ENCODE results near the gene CCR7.

The CCR7 gene

DNA sequence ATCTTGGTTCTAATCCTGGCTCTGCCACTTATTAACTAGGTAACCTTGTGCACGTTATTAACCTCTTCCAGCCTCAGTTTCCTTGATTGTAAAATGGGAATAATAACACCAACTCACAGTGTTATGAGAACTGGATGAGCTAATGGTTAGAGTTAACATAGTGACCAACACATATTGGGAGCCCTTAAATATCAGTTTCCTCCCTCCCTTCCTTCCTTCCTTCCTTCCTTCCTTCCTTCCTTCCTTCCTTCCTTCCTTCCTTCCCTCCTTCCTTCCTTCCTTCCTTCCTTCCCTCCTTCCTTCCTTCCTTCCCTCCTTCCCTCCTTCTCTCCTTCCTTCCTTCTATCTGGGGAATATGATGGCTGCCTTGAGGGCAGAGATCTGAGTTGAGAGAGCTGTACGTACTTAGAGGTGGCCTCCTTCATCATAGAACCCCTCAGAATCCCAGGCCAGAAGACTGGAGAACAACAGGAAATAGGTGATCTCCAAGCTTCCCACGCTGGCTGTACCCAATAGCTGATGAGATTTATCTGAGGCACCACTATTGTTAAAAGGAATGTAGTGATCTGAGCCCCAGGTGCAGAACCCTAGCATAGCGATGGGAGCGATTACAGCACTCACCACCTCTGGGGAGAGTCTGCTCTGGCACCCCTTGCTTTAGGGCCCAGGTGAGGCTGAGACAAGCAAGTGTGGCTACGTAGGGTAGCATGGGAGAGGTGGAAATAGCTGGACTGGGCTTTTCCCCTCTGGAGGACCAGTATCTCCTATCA, 26.2 kb downstream of the CCR7 start:
- FAIRE-seq (no peak), DNase-seq (ENCODE audit: insufficient read length, low spot score) (no peak)

DNA sequence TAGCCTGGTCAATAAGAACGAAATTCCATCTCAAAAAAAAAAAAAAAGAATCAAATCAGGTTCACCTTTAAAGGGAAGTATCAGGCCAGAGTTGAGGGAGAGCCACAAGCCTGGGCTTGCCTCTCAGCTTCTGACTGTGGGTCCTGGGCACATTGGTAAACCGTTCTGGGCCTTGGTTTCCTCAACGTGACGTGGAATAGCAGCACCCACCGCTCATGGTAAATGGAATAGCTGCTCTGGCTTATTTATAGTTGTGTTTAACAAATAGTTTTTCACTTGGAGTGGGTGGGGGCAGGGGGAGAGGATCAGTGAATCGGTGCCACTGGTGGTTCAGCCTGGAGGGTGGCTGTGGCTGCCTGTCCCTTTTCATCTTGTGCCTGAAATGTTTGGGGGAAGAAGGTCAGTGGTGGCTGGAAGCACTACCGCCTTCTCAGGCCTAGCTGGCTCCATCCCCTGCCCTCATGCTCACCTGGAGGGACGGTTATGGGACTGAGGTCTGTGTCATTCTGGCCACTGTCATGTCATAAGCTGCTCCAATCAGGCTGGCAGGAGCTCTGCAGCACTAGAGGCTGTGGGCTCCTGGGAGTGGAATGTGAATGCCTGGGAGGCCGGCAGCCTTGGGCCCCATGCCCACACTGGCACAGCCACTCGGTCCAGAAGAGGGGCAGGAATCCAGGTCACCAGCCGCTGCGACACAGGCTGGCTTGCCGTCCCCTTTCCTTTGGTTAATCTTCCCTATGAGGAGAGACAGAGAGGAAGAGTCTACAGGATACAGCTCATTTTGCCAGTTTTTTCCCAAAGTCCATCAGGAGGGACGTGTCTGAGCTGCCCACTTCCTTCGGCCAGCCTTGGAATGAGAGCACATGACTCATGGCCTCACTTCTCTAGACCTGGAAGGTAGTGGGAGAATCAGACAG, 27.0 kb downstream of the CCR7 start:
- DNase-seq (ENCODE audit: insufficient read length, low spot score) (no peak), FAIRE-seq (no peak)

DNA sequence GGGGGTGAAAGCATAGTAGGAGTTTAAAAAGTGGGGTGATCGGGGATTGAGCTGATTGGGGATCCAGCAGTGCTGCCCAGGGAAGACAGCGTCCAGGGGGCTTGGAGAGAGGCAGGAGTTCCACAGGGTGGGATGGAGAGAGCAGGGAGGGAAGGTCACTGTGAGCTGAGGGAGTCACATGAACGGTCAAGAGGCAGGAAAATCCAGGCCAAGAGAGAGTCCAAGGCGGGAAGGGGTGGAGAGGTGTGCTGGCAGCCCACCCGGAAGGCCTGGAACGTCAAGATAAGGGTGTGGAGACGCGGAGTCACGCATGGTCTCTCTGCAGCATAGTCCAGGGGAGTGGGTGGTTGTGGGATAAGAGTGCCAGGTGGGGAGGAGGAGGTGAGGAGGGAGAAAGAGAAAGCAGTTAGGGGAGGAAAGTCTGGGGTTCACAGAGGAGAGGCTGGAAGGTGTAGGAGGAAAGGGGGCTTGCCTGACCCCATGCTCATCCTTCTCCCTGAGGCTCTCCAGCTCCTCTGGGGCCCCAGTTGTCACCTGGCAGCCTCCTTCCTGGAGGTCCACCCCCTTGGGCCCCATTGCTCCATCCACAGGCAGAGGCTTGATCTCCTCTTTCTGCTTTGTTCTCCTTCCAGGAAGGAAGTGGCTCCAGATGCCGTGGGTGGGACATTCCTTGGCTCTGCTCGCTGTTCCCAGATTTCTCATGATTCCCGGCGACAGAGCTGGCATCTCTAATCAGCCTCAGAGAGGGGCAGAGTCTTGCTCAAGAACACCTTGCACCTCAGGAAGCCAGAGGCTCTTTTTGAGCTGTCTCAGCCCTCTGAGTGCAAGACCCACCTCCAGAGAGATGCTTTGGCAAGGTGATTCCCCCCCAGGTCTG, 28.7 kb downstream of the CCR7 start:
- FAIRE-seq (no peak), DNase-seq (ENCODE audit: insufficient read length, low spot score) (no peak)

DNA sequence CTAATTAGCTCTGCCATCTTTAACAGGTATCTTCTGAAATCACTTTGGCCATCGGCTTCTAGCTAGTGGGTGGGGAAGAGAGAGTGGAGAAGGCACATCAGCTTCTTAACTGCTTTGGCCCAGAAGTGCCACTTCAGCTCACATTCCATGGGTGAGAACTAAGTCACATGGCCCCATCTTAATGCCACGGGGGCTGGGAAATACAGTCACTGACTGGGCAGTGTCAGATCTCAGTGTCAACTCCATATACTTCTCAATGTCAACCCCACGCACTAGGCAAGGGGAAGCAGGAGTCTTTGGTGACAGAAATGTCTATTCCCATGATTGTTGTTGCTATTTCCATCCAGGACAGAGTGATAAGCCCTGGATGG, 29.4 kb downstream of the CCR7 start:
- no peak for DNase-seq (ENCODE audit: insufficient read length, low spot score)
- FAIRE-seq, result no peak

DNA sequence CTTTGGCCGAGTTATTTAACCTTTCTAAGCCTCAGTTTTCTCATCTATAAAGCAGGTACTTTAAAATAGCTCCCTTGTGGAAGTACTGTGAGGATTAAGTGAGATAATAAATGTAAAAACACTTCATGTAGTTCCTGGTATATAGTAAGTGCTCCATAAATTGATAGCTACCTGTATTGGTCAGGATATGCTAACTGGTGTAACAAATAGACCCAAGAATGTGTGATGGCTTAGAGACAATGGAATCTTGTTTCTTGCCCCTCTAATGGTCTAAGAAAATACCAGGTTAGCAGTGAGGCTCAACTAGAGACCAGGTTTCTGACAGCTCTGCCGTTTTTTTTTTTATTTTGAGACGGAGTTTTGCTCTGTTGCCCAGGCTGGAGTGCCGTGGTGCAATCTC, 29.8 kb downstream of the CCR7 start:
- DNase-seq (ENCODE audit: insufficient read length, low spot score) (no peak), FAIRE-seq (no peak)

DNA sequence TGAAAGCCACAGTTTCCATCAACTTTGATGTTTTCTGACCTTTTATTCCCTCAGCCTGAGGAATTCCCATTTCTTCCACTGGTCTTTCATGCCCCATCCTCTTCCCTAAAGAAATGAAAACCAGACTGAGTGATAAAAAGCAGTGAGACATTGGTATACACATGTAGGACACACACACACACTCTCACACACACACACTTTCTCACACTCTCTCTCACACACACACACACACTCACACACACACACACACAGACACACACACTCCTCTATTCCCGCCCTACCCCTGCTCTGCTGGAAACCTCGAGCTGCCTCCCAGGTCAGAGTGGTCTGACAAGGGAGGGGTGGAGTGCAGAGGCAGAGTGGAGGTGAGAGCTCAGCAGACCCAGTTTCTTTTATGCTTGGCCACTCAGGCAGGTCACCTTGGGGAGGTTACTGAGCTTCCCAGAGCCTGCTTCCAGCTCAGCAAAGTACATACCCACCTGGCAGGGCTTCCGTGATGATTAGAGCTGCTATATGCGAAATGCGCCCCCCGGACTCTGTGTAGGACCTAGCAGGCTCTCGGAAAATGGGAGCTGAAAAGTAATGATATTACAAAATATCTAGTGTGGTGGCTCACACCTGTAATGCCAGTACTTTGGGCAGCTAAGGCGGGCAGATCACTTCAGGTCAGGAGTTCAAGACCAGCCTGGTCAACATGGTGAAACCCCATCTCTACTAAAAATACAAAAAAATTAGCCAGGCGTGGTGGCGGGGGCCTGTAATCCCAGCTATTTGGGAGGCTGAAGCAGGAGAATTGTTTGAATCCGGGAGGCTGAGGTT, 30.7 kb downstream of the CCR7 start:
- no peak for DNase-seq (ENCODE audit: insufficient read length, low spot score)
- no peak for FAIRE-seq

DNA sequence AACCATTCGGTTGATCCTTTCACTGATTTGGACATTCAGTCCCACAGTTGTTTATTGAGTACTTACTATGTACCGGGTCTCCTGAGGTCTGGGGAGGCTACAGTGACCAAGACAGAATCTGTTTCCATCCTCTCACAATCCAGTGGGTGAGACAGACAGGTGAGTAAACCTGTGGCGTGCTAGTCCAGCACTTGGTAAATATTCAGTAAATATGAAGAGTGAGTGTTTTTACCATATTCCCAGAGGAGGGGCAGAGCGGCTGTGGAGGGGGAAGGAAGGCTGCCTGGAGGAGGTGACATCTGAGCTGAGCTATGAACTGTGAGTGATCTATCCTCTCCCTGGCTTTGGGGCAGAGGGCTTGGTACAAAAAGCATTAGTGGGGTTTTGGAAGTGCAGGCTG, 31.4 kb downstream of the CCR7 start:
- DNase-seq (ENCODE audit: insufficient read length, low spot score) (no peak), FAIRE-seq (no peak)

DNA sequence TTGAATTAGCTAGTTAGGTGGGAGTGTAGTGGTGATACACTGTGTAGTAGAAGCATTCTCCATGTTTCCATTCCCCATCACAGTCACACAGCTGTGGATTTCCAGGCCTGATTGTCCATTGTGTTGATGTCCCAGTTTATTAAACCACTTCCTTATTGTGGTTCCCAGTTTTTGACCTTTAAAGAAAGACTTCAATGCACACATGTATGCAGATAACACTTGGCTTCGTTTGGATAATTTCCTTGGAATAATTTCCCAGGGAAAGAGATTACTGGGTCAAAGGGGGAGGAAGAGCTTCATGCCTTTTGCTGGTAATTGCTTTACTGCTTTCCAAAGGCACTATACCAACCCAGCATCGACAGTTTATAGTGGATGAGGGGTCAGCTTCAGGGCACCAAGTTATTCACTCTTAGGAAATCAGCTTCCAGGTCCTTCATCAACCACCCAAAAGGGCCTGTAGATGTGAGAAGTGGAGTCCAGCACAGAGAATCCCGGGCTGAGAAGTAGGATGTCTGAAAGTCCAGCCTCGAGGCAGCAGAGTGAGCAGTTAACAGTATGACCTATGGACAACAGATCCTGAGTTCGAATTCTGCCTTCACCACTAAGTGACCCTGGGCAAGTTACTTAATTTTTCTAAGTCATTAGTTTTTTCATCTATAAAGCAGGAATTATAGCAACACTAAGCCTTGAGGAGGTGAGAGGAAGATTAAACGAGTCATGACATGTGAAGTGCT, 32.6 kb downstream of the CCR7 start:
- DNase-seq (ENCODE audit: insufficient read length, low spot score), result no peak

DNA sequence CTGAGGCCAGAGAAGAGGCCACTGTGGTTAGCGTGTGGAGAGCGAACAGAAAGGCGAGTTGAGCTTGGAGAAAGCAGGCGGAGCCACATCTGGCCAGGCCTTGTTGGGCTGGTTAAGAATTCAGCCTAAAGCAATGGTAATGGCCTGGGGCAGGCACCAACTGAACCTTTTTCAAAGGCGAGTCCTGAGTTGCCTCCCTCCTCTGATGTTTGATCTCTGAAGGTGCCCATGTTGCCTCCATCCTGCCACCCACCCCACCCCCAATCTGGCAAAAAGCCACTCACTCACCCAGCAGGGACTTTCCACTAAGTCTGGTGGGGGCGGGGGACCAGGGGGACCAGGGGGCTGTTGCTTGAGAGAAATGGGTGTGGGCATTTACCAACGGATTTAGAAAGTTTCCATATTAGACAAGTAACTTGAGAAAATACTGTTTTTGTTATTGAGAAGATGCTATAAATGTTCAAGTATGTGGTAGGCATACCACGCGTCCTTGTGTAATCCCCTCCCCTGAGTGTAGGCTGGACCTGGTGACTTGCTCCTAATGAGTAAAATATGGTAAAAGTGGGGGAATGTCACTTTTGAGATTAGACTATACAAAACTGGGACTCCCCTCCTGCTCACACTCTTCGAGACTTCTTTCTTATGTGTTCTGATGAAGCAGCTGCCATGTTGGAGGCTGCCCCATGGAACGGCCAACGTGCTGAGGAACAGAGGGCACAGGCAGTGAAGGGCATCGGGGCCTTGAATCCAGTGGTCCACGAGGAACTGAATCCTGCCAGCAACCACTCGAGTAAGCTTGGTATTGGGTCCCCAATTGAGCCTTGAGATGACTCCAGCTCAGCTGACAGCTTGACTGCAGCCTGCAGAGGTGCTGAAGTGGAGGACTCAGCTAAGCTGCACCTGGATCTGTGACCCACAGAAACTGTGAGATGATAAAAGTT, 34.0 kb downstream of the CCR7 start:
- FAIRE-seq (no peak), DNase-seq (ENCODE audit: insufficient read length, low spot score) (no peak)

More for the DNA sequence above, 32.6 kb downstream of the CCR7 start:
- peak; percentile 11 for FAIRE-seq

DNA sequence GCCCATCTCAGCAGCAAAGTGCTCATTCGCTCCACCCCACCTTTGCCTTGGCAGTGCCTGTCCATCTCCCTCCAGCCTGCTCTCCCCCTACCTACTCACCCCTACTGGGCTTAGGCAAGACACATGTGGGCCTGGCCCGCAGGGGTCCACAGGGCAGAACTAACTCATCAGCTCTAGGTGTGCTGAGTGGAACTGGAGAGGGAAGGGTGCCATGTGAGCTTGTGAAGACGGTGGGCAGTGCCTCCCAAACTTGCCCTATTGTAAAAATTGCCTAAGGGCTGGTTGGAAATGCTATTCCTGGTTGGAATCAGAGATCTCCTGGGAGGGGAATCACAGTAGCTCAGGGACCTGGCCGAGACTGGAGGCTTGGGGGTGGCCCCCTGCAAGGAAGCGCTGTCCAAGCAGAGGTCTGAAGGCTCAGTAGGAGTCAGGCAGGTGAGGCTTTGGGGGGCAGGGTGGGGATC, 34.7 kb downstream of the CCR7 start:
- no peak for DNase-seq (ENCODE audit: insufficient read length, low spot score)
- no peak for FAIRE-seq

DNA sequence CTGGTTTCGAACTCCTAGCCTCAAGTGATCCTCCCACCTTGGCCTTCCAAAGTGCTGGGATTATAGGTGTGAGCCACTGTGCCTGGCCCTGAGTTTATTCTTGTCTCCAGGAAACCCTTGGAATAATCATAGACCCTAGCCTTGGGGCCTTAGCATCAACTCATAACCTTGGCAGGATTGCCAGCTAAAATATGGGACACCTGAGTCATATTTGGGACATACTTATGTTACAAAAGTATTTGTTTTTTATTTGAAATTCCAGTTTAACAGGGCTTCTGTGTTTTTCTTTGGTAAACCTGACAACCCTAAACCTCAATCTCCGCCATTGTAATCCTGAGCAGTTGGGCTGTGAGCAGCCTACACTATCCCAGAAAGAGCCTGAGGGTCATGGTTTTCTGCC, 35.3 kb downstream of the CCR7 start:
- no peak for DNase-seq (ENCODE audit: insufficient read length, low spot score)
- FAIRE-seq, result no peak

DNA sequence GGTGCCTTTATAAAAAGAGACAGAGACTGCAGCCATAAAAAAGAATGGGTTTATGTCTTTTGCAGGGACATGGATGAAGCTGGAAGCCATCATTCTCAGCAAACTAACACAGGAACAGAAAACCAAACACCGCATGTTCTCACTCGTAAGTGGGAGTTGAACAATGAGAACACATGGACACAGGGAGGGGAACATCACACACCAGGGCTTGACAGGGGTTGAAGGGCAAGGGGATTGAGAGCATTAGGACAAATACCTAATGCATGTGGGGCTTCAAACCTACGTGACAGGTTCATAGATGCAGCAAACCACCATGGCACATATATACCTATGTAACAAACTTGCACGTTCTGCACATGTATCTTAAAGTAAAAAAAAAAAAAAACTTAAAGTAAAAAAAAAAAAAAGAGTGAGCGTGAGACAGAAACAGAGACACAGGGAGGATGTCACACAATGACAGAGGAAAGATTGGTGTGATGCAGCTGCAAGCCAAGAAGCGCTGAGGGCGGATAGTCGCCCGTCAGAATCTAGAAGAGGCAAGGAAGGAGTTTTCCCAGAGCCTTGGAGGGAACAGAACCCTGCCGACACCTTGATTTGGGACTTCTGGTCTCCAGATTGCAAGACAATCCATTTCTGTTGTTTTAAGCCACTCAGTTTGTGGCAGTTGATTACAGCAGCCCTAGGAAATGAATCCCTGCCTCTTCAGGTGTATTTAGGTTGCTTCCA, 36.4 kb downstream of the CCR7 start:
- FAIRE-seq (no peak), DNase-seq (ENCODE audit: insufficient read length, low spot score) (no peak)

DNA sequence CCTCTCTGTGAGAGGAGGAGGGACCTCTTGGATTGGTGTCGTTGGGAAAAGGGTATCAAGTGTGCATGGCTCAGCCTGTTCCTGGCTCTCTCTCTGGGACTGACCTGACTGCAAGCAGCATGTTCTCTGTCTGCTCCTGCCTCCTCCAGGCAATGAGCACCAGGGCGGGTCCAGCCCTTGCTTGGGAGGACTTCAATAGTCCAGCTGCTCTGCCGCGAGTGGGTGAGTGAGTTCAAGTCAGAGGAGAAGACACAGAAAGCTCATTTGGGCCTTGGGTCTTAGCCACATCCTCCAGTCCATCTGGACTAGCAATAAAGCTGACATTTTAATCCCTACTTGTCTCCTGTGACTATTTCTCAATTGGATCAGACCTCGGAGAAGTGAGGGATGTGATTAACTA, 38.6 kb downstream of the CCR7 start:
- FAIRE-seq (no peak), DNase-seq (ENCODE audit: insufficient read length, low spot score) (no peak)

DNA sequence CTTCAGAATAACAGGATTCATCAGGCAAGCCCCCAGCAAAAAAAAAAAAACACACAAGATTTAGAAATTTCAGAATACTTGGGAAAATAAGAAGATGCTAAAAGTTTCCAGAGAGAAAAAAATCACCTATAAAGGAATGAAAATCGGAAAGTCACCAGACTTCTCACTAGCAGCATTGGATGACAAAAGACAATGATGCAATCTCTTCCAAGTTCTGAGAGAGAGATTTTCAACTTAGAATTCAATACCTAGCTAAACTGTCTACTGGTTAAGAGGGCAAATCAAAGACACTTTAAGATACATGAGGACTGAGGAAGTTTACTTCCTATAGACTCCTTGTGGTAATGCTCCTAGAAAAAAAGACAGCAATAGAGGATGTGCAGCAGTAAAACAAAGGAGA, 40.0 kb downstream of the CCR7 start:
- DNase-seq (ENCODE audit: insufficient read length, low spot score), result no peak

DNA sequence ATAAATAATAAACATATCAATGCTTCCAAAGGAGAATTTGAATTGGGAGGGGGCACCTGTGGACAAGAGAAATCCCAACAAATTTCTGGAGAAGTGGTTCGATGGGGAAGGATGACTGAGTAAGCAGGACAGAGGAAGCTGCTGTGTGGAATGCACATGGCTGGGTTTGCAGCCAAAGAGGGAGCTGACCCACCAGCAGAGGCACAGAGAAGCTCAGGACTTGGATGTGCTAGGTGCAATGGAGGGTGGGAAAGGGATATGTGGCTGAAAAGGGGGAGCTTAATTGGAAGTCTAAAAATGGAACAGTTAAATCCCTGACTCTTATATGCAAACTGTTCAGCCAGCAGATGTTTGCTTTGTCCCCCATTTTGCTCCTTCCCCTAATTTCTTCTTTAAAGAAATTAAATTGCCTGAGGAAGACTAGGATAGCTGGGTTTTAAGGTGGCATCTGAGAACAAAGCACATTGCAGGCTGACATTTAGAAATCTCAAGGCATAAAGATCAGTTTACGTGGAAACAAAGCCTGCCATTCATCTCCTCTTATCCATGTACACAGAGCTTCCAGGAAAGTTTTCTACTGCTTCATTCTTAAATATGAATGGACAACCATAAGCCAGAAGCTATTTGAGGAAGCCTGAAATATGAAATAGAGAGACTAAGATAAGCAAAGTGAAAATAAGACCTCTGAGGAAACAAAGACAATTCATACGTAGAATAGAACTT, 40.9 kb downstream of the CCR7 start:
- DNase-seq (ENCODE audit: insufficient read length, low spot score) (no peak), FAIRE-seq (no peak)

More for the DNA sequence above, 40.0 kb downstream of the CCR7 start:
- no peak for FAIRE-seq

DNA sequence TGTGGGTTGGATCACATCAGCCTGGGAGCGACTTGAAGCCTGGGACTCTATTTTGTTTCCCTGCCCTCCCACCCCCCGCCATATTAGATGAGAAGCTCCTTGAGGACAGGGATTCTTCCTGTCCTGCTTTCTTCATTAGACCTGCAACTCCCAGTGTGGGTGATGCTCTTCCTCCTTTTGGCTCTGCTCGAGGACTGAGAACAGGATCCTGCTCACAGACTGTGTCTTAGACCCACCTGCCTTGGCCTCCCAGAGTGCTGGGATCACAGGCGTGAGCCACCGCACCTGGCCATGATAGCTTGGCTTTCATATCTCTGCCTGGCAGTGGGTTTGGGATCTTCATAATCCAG, 42.3 kb downstream of the CCR7 start:
- no peak for DNase-seq (ENCODE audit: insufficient read length, low spot score)
- FAIRE-seq, result no peak

All from GM19239 (cell line).